Measurements from ENCODE around the gene ELMO1.

The ELMO1 gene

DNA sequence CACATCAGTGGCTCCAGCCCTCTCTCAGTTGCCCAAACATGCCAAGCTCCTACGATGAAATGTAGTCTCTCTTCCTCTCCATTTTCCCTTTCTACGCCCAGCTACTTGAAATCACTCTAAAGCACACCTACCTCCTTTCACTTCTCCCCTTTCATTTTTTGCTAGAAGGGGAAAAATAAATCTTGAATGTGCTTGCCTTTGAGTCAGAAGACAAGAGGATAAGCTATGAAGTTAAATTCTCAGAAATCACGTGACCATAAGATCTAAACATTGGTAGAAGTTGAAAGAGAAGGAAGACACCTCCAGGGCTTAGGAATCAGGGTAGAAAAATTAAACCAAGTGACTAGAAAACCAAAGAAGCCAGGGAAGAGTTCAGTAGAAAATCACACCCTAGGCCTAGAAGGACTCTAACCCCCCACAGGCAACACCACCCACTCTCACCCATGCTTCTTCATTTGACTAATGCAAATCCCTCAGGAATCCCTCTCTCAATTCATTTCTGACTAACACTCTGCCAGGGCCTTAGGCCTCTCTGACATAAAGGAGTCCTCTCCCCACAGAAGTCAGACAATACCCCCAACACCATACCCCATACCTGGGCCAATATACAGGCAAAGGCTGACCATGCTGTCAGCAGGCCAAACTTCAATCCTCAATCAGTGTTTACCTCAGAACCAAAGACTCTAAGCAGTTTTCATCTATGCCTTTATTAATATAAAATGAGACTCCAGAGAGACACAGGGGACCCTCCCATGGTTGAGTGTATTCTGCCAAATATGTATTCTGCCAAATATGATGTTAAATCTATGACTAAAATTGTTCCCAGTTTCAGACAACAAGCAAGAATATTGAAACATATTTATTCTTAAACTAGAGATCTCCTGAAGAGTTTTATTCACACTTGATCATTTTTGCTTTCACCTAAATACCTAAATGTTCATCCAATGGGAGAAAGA, 84.8 kb downstream of the ELMO1 start:
- DNase-seq, result no peak

DNA sequence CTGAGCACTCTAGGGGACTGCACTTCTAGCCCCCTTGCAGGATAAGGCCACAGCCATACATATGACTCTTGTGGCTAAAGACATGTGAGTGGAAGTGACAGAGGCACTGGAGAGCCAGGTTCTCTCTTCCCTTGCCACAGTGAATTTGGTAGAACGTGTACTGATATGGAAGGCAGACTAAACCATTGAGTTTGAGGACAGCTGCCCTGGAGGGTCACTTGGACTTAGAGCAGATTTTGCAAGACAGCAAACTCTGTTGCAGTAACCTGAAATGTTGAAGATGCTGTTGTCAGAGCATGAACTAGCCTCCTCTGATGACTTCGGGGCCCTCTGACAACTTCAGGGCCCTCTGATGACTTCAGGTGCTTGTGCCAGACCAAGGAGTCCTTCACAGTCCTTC, 85.9 kb downstream of the ELMO1 start:
- DNase-seq, result no peak

DNA sequence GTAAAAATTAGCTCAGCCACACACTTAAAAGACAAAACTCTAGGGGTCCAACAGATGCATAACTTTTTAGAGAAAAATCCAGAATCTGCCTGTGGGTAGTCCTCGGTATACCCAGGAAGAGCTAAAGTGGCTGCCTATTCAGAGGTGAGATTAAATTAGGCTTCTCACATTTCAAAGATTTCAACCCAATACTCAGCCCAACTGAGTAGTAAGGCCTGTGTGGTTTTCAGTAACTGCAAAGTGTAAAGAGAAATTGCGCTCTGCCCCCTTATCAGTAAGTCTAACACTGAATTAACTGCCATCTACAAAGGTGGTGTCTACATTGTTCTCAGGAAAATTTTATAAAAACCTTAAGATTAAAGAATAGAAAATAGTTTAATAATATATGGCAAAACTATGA, 88.2 kb downstream of the ELMO1 start:
- no peak for DNase-seq

DNA sequence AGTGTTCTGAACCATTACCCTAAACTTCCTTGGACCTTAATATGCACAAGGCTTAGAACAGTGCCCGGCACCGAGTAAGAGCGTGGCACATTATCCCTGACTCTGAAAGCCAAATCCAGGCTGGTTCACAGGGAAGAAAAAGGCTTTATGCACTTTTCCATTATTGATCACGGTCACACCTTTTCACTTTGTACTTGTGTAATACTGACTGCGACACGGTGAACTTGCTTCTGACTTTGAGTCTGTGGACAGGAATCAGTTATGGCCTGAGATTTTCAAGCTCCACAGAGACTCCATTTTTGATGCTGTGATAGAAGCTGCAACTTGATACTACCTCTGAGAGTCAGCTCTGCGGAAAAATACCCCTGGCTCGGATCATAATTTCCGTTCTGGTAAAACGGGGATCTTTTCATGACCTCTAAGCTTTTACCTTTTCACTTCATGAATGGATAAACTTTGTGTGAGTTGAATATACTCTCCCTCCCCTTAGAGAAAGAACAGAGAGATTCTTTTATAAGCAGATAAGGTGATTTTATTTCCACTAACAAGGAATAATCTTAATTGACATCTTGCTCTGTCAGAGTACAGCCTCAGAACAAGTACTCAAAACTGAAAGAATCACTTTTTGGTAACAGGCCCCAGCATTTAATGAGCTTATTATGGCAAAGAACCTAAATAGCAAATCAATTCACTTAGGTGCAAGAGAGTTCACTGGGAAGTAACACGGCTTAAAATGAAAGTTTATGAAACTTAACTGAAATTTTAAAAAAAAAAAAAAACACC, 88.8 kb downstream of the ELMO1 start:
- DNase-seq, result no peak

- DNase-seq, result no peak
Observed at GRCh38 chr7:37359180-37359579, 89.5 kb downstream of the ELMO1 start.

DNA sequence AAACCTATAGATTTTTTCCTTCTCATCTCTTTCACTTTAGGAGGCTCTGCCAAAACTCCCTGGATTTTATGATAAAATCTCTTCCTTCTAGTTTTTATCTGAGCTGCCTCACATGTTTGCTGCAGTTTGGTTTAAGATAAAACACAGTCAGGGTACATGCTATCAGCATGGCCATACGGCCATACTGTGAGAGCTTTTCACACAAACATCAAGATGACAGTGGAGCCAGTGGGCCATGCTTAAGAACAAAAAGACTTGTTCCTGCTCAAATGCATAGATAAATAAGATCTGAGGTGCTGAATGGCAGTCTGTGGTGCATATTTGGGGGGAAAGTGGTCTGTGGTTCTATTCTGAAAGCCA, 91.0 kb downstream of the ELMO1 start:
- no peak for DNase-seq

GRCh38 chr7:37356911-37357636, 91.6 kb downstream of the ELMO1 start:
- DNase-seq, result no peak

DNA sequence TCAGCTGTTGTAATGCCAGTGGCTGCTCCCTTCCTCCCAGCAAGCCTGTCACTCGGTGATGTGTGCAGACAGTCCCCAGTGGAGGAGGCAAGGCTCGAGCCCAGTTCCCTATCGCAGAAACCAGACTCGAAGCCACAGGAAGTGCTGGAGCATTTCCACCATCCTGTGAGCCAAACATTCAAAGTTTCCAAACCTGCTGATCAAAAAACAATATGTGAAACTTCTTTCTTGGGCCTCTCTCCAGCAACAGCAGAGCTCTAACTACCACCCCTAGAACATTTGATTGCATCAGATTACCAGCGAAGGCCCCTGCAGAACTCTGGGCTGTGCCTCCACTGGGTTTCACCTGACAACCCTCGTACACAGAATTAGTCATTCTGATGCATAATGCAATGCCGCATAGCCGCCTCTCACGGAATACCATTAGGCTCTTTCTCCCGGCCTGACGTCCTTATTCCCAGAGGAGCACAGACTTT, 94.0 kb downstream of the ELMO1 start:
- DNase-seq, result peak; percentile 60

GRCh38 chr7:37353949-37354655, 94.6 kb downstream of the ELMO1 start:
- DNase-seq, result no peak

- DNase-seq, result no peak
Observed at GRCh38 chr7:37352974-37353948, 95.4 kb downstream of the ELMO1 start.

GRCh38 chr7:37352251-37352880, 96.3 kb downstream of the ELMO1 start:
- no peak for DNase-seq

DNA sequence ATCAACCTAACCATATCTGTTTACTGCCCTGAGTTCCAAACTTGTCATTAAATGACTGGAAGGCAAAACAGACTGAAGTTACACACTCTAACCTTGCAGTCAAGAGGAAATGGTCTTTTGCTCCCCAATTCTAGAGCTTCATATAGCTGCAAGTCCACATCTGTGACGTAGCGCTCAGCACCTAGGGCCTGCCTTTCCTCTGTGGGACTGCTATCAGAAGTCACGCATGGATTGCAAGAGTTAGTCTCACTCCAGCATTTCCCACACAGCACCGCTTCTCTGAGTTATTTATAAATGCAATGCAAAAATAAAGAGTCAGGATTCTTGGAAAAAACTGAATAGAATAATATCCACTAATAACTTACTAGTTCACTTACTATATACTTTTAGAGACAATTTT, 96.9 kb downstream of the ELMO1 start:
- DNase-seq, result no peak

DNA sequence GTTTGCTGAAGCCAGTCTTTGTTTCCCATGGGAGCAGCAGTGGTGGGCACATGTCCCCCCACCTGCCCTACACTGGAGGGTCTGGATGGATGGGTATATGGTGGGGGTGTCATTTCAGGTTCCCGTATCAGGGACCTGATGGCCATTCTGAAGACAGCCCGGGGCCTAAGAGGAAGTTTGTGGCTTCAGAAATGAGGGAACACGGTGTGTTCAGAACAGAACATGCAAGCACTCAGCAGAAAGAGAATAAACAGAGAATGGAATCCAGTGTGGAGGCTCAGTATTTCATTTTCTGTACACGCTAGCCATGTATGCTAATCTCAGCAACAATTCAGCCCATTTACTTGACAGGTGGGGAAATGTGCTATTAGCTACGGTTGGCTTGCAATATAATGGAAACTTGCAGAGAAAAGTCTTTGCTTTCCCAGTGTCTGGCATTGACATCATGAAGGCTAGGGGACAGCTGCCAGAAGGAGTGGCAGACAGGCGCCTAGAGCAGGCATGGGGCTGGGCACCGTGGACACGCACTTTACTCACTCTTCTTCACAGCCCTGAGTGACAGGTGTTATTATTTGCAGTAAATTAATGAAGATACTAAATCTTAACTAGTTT, 98.6 kb downstream of the ELMO1 start:
- DNase-seq, result no peak

GRCh38 chr7:37348982-37349381, 99.7 kb downstream of the ELMO1 start:
- DNase-seq, result no peak

- no peak for DNase-seq
Observed at GRCh38 chr7:37346761-37347160, 101.9 kb downstream of the ELMO1 start.

DNA sequence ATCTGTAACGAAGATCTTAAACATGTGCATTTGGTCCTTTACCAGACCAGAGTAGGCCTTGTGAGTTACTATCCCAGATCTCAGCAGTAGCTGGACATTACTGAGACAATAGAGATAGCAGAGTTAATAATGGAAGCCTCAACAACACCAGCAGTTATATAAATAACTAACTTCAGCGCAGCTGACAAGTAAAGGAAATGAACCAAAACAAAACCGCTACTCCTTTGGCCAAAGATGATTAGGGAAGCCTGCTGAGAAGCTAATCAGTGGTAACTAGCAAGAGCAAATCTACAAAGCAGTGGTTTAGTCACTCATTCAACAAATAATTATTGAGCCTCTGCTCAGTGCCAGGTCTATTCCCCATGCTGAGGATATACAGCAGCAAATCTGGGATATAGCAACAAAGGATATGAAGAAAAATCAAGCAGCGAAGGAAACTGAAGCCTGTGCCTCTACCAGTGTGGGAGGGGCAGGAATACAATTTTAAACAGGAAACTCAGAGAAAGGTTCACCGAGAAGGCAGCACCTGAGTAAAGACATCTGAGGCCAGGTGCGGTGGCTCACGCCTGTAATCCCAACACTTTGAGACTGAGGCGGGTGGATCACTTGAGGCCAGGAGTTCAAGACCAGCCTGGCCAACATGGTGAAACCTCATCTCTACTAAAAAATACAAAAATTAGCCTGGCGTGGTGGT, 103.6 kb downstream of the ELMO1 start:
- DNase-seq, result no peak

DNA sequence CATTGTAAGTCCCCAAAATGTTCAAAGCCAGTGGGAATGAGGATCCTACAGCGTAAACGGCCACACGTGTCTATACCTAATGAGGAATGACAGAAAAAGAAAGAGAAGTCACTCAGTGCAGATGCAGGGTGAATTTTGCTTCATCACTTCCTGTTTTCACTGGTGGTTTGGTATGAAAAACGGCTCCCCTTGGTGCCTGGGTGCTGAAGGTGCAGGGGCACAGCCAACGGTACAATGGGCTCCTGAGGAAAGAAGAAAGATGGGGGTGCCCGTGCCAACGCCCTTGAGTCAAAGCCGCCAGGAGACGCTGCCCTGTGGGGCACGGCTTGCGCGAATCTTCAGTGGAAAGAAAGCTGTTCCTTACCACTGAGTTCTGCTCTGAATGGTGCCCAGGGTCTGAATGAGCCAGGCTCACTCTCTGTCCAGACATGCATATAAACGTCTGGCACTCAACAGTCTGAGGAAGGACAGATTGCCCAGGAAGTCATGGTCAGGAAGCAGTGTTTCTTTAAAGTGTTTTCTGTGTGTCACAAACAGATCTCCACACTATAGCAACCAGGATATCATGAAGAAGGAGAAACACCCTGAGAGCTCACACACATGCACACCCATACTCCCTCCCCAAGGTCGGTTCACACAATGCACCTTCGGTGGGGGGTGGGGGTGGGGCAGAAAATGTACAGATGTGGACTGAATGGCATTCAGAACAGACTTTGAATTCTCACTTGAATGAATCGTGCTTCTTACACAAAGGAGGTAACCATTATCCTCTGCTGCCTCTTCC, 105.8 kb downstream of the ELMO1 start:
- DNase-seq, result no peak

DNA sequence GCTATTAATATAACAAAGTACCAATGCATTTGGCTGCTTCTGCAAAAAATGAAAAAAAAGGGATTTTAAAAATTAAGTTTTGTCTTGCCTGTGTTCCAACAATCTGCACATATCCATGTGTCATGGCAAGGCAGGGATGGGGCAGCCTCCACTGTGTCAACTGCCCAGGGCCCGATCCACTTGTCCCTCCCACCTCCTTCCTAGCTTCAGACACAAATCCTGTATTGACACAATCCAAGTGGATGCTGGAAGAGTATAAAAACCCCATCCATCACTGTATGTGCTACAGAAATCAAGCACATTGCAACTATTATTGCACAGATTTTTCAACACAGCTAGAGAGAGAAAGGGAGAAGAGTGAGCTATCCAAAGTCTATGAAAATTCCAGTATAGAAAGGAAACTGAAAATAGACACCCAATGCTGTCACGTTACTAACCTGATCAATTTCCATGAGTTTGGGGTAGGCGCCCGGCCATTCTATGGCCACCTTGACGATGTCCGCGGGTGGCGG, 106.4 kb downstream of the ELMO1 start:
- no peak for DNase-seq
